LHCN-M2 (cell line): ENCODE measurements around the gene TKT. TPM values are rescaled to one million over a fixed set of nuclear protein-coding genes. Genes with fewer than 3 reads are reported as not detected.
"Not testable (repeated sequence)": the region's sequence is repeated elsewhere in the genome, so short reads cannot be mapped to it uniquely, and the experiment has no call there.

Source experiments
- DNase-seq: peaks from one replicate; pipeline ENCODE4 v3.0.0-alpha.2; 2012; ENCODE audit warnings: low read depth
- total RNA-seq: library from RNA; depleted of rRNA; stranded (reverse); fragments of >200 nt; gene quantifications from 2 replicates; pipeline ENCODE4 v1.2.3, GENCODE V29; 2014

TKT gene
- total RNA-seq, 1 experiment from 2014 or later = 235 TPM

DNA sequence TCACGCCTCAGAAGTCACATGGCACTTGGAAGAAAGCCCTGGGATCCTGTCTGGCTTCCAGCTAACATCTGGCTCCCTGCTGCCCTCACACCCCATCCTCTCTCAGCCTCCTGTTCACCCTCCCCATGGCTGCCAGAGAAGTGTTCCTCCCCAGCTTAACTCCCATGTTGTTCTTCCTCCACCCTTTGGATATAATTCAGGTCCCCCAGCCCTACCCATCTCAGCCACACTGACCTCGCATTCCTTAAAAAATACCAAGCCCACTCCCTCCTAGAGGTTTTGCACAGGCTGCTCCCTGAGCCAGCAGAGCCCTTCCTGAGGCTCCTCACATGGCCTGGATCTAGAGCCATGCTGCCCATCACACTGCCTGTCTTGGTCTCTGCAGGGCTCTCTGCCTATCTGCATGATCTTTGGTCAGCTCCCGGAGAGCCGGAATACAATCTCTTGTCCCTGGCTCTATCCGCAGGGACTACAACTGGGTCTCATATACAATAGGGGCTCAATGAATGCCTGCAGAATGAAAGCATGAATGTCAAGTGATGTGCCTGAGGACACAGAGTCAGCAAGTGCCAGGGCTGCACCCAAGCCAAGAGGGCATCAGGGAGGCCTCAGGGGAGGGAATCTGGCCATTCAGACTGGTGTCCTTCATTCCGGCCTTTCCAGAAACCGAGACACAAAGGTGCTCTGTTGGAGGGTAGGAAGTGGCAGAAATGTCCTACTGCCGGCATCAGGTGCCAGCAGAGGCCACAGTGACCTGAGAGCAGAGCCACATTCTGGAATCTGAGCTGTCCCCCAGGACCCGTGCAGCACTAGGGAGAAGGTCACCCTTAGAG is 3.8 kb upstream of the TKT start:
- no peak for DNase-seq

- no peak for DNase-seq
Observed at GRCh38 chr3:53258600-53259426, 3.0 kb upstream of the TKT start.

- DNase-seq = no peak
Observed at GRCh38 chr3:53257465-53257864, 1.6 kb upstream of the TKT start.

DNA sequence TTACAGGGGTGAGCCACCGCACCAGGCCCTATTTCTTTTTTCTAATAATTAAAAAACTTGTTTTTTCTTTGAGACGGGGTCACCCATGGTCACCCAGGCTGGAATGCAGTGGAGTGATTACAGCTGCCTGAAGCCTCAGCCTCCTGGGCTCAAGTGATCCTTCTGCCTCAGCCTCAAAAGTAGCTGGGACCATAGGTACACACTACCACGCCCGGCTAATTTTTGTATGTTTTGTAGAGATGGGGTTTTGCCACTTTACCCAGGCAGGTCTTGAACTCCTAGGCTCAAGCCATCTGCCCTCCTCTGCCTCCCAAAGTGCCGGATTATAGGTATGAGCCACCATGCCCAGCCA is 858 bp upstream of the TKT start:
- no peak for DNase-seq

DNA sequence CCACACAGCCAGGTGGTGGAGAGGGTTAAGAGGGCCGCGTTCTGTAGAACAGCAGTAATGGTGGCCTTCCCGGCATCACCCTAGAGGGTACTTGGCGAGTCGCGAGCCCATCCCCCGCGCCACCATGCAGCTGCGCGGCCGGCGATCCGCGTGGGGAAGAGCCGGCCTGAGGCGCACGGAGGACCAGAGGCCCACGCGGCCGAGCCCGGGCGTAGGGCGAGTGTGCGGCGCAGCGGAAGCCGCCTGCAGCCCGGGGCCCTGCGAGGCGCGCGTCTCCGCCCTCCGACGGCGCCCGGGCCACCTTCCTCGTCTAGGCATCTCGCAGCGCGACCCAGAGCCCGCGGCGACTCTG is 423 bp downstream of the TKT start:
- peak; percentile 30 for DNase-seq

- peak; percentile 62 for DNase-seq
Observed at GRCh38 chr3:53254509-53255422, 1.1 kb downstream of the TKT start.

GRCh38 chr3:53253707-53254508 is 1.9 kb downstream of the TKT start:
- DNase-seq = no peak

DNA sequence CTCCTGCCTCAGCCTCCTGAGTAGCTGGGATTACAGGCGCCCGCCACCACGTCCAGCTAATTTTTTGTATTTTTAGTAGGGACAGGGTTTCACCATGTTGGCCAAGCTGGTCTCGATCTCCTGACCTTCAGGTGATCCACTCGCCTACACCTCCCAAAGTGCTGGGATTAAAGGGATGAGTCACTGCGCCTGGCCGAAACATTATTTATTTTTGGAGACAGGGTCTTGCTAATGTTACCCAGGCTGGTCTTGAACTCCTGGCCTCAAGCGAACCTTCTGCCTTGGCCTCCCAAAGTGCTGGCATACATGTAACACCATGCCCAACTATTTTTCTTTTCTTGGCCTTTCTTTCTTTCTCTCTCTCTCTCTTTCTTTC is 2.9 kb downstream of the TKT start:
- not testable (repeated sequence) for DNase-seq

DNA sequence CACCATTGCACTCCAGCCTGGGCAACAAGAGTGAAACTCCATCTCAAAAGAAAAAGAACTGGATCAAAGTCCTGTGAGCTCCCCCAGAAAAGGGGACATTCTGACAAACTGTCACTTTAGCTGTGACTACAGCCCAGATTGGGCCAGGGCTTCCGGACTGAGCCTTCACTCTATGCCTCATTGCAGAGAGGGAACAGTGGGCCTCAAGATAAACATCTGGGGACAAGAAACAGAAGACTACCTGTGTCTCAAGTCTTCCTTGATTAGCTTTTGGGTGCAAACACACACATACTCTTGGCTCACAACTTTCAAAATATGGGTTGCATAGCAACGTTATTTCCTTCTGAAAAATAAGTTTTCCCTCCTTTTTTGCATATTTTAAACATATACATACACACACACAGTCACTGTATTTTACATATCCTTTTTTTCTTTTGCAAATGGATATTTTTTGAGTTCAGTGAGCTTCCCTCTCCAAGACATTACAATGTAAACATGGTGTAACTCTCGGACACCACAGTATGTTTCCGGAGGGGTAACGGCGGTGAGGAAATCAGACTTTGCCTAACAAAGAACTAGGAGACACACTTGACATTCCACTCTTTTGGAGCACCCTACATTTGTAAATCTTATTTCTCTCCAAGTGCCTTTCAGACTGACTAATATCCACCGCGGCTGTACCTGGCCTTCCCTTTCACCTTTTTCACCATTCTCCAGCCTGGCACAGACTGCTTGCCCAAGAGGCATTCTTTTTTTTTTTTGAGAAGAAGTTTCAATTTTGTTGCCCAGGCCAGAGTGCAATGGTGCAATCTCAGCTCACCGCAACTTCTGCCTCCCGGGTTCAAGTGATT is 3.5 kb downstream of the TKT start:
- DNase-seq = no peak

DNA sequence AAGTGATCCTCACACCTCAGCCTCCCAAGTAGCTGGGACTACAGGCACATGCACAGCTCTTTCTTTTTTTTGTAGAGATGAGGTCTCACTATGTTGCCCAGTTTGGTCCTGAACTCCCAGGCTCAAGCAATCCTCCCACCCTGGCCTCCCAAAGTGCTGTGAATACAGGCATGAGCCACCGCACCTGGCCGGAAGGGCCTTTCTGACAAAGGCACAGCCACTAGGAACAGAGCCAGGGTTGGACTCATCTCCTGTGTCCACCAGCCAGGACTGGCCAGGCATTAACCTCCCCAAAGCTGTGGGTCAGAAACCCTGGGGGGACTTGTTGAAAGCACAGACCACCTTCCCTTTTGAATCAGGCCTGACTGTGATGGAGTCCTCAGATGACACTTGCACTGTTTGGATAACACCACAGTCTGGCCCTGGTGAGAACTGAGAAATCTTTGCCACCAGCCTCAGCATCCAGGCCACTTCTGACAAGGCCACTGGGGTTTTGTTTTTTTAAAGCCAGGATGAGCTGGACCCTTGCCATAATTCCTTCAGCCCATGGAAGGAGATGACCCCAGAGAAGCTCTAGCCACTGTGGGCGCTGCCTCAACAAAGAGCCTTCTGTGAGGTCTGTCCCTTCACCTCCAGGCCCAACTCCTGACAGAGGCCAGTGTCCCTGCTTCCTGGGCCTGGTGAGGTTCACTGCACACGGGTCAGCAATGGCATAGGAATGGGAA is 4.8 kb downstream of the TKT start:
- no peak for DNase-seq

DNA sequence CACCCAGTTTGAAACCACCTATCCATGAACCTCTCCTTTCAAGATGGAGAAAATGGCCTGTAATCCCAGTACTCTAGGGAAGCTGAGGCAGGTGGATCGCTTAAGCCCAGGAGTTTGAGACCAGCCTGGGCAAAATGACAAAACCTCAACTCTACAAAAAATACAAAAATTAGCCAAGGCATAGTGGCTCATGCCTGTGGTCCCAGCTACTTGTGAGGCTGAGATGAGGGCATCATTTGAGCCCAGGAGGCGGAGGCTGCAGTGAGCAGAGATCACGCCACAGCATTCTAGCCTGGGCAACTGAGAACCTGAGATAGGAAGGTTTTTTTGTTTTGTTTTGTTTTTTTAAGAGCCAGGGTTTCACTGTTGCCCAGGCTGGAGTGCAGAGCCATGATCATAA is 5.4 kb downstream of the TKT start:
- DNase-seq = no peak

DNA sequence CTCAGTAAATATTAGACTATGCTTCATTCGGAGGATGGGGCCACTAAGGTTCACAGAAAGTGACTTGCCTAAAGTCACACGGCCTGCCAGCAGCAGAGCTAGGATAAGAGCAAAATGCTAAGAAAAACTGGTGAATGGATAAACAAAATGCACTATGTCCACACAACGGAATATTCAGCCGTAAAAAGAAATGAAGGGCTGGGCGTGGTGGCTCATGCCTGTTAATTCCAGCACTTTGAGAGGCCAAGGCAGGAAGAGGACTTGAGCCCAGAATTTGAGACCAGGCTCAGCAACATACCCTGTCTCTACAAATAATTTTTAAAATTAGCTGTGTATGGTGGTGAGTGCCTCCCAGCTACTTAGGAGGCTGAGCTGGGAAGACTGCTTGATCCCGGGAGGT is 7.7 kb downstream of the TKT start:
- no peak for DNase-seq

- DNase-seq = no peak
Observed at GRCh38 chr3:53247619-53248018, 8.2 kb downstream of the TKT start.

DNA sequence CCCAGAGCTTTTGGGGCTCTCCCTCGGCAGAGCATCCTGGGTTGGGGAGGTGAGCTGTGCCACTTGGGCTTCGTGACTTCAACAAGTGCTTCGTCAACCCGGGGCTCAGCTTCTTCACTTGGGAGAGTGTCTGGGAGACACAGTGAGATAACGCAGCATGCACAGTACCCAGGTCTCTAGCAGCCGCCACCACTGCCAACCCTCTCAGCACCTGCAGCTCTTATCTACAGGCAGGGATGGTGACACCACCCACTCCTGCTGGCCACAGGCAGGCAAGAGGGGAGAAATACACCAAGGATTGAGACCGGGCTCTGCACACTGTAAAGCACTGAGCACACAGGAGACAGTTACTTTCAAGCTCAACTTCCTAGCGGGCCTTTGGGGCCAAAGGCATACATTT is 11.6 kb downstream of the TKT start:
- no peak for DNase-seq

GRCh38 chr3:53243785-53244184 is 12.0 kb downstream of the TKT start:
- no peak for DNase-seq

DNA sequence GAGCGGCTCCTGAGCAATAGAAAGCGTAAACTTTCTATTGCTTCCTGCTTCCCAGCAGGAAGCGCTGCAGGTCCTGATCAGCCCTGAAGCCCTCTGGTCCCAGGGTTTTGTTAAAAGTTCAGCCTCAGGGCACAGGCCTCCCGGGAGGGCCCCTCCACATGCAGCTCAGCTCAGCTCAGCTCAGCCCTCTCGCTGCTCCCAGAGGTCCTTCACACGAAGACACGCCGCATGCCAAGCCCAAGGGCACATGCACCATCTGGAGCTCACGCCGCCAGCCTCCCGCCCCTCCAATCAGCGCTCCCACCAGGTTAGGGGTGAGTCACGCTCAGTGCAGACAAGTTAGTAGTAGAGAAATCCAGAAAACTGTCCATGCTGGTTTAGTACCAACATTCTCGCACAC is 12.7 kb downstream of the TKT start:
- DNase-seq = no peak

DNA sequence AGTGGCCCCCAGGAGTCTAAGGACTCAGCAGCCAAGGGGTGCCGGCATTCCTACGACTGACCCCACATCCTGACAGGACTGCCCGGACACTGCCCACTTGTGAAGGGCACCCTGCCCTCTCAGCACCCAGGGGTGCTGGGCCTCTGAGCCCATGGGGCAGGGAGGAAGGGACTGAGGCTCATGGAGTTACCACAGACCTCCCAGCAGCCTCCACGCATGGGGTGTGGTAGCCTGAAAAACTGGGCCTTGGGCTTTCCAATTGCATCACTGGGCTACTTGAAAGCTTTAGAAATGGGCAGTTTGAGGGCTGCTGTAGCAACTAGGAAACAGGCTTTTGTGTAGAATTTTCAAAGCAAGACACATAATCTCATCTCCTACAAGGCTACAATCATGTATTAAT is 13.2 kb downstream of the TKT start:
- no peak for DNase-seq

DNA sequence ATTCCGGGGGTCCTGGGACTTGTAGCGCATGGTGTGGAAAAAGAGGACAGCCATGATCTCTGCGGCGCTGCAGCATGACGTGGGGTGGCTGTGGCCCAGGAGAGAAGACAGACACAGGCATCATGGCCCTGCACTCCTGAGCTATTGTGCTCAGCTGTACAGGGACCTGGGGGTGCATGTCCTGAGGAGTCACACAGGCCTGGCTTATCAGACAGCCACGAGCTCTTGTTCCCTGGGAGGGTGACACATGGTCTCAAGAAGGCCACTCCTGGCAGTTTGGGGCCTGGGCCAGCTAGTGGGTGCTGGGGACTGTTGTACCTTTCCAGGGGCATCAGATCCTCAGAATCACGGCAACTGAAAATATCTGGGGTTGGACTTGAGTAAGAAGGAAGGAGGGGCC is 13.7 kb downstream of the TKT start:
- no peak for DNase-seq
